PC-3 (cell line): ENCODE measurements around the gene KMT2A. TPM values are rescaled to one million over a fixed set of nuclear protein-coding genes. Genes with fewer than 3 reads are reported as not detected.

ENCODE experiments used
- ATAC-seq: fragments of 200-7000 bp; cut with Tn5 transposase; 2 replicates; pipeline ENCODE4 v1.9.1; 2020; ENCODE audit warnings: mild to moderate bottlenecking, moderate library complexity
- BruUV-seq: library from RNA; stranded (reverse); fragments of 400-500 nt; replicated peaks from 2 replicates; lab custom pipeline; 2021; lab: Mats Ljungman, UMichigan
- CTCF ChIA-PET: fragments of 300-600 bp; sonication (Branson Sonifier 250); formaldehyde crosslinking; loops from one replicate; lab custom pipeline; 2022; ENCODE audit warnings: antibody characterized with exemption; lab: Charles Lee
- POLR2A ChIA-PET: fragments of 300-600 bp; sonication (Branson Sonifier 250); formaldehyde crosslinking; loops from one replicate; lab custom pipeline; 2022; ENCODE audit warnings: antibody characterized with exemption; ENCODE audit not compliant: unreplicated experiment; lab: Charles Lee
- DNase-seq: peaks from one replicate; pipeline ENCODE4 v3.0.0-alpha.2; 2015
- H2AFZ ChIP-seq: fragments of 300-600 bp; sonication (generic); 2 replicates; pipeline ENCODE4 v1.6.0; 2016; ENCODE audit warnings: antibody characterized with exemption, low read length
- H3F3A ChIP-seq: fragments of 300-600 bp; sonication (generic); one replicate; pipeline ENCODE4 v1.6.0; 2017; ENCODE audit warnings: antibody characterized with exemption, low read length, control low read depth, mild to moderate bottlenecking; ENCODE audit not compliant: unreplicated experiment
- H3K27ac ChIP-seq: fragments of 300-600 bp; sonication (generic); 2 replicates; pipeline ENCODE4 v1.5.1; 2016; ENCODE audit warnings: mild to moderate bottlenecking, low read length
- H3K27me3 ChIP-seq: fragments of 300-600 bp; sonication (generic); 2 replicates; pipeline ENCODE4 v1.6.1; 2016; ENCODE audit warnings: low read length, mixed read lengths
- H3K36me3 ChIP-seq: fragments of 300-600 bp; sonication (generic); 2 replicates; pipeline ENCODE4 v1.6.1; 2016; ENCODE audit warnings: low read depth, mixed run types, low read length, mixed read lengths
- H3K4me1 ChIP-seq: fragments of 300-600 bp; sonication (generic); 2 replicates; pipeline ENCODE4 v1.5.1; 2016; ENCODE audit warnings: low read length; ENCODE audit not compliant: insufficient read depth
- H3K4me2 ChIP-seq: fragments of 300-600 bp; sonication (generic); 2 replicates; pipeline ENCODE4 v1.6.0; 2016; ENCODE audit warnings: low read length
- H3K4me3 ChIP-seq: fragments of 300-600 bp; sonication (generic); 2 replicates; pipeline ENCODE4 v1.5.1; 2016; ENCODE audit warnings: mild to moderate bottlenecking, low read length, mixed read lengths
- H3K79me2 ChIP-seq: fragments of 300-600 bp; sonication (generic); 2 replicates; pipeline ENCODE4 v1.6.1; 2017; ENCODE audit warnings: low read length, mixed read lengths
- H3K9ac ChIP-seq: fragments of 300-600 bp; sonication (generic); 2 replicates; pipeline ENCODE4 v1.6.0; 2016; ENCODE audit warnings: mild to moderate bottlenecking, low read length
- H3K9me2 ChIP-seq: fragments of 300-600 bp; sonication (generic); replicated peaks from 2 replicates; pipeline ENCODE4 v1.6.1; 2016; ENCODE audit warnings: mixed run types, low read length, mixed read lengths
- H3K9me3 ChIP-seq: fragments of 300-600 bp; sonication (generic); 2 replicates; pipeline ENCODE4 v1.6.1; 2016; ENCODE audit warnings: low read length, mixed read lengths
- H4K20me1 ChIP-seq: fragments of 300-600 bp; sonication (generic); 2 replicates; pipeline ENCODE4 v1.6.1; 2016; ENCODE audit warnings: low read length, mixed read lengths
- EZH2 ChIP-seq: fragments of 300-600 bp; sonication (generic); IDR thresholded peaks from one replicate; pipeline ENCODE4 v1.6.1; 2017; ENCODE audit warnings: antibody characterized with exemption, mild to moderate bottlenecking, low read length; ENCODE audit not compliant: unreplicated experiment
- EZH2phosphoT487 ChIP-seq: fragments of 300-600 bp; sonication (generic); IDR thresholded peaks from 2 replicates; pipeline ENCODE4 v1.6.1; 2018; ENCODE audit warnings: mild to moderate bottlenecking, antibody characterized with exemption, low read length, borderline replicate concordance
- intact Hi-C: fragments of 100-400 bp; cut with micrococcal nuclease; formaldehyde crosslinking; loops from 2 replicates; pipeline ENCODE4 v1.9.0; 2023
- total RNA-seq: library from RNA; depleted of rRNA; stranded (reverse); fragments of >200 nt; gene quantifications from 2 replicates; pipeline ENCODE4 v1.2.3, GENCODE V29; 2014
- TF ChIP-seq, protein P1 (sequence below): fragments of 300-600 bp; sonication (generic); conservative IDR thresholded peaks from 2 replicates; pipeline ENCODE4 v1.5.1; 2017; ENCODE audit warnings: antibody characterized with exemption, low read depth, mild to moderate bottlenecking, low read length

The KMT2A gene
- total RNA-seq, 1 experiment from 2014 or later, result 35.3 TPM

DNA sequence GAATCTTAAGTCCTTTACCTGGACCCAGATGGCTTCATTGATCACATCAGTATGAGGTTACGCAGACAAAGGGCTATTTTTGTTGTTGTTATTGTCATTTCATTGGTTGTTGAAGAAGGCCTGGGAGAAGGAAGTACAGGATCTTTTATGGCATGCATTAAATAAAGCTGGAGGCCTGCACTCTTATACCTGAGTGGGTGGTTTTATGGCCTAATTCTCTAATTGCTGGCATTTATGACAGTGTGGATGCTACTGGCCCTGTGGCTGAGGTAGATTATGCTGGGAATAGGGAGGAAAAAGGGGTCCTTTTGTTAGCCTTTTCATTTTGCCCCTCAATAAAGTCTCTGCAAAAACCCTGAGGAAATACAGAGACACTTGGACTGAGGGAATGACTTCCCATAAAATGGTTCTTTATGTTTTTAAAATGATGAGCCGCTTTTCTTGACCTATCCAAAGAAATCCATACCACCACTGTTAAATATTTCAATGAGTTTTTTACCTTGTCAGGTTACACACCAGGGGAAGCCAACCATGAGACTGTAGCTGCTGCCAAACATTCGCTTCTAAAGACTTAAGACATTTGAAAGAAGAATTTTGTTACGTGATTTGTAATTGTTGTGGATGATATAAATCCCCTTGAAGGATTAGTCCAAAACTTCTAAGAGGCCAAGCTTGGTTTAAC lies 6.8 kb downstream of the KMT2A start:
- no peak for ATAC-seq
- Histone ChIP-seq H3K79me2 (peaks cover 99% of the 10 kb centered on the region), H3K4me1 (peaks cover 26% of the 10 kb centered on the region), H4K20me1 (peaks cover 55% of the 10 kb centered on the region), H3K27me3 (no peaks in the 10 kb centered on the region), H3K27ac (no peak overlapping the region), H3K36me3 (peaks cover 10% of the 10 kb centered on the region; the same call in 1 of the 2 replicates), H3K9me3 (no peaks in the 10 kb centered on the region), H3K9me2 (no peaks in the 10 kb centered on the region), H3K4me2 (no peak overlapping the region), H3F3A (no peaks in the 10 kb centered on the region), H3K4me3 (no peak overlapping the region), H2AFZ (no peak overlapping the region), H3K9ac (no peak overlapping the region)
- CTCF ChIA-PET, result no interaction called here
- intact Hi-C loops, result no loop called here
- POLR2A ChIA-PET, result no interaction called here
- no peak for TF ChIP-seq EZH2
- TF ChIP-seq EZH2phosphoT487, result no peak
- TF ChIP-seq, protein P1, sequence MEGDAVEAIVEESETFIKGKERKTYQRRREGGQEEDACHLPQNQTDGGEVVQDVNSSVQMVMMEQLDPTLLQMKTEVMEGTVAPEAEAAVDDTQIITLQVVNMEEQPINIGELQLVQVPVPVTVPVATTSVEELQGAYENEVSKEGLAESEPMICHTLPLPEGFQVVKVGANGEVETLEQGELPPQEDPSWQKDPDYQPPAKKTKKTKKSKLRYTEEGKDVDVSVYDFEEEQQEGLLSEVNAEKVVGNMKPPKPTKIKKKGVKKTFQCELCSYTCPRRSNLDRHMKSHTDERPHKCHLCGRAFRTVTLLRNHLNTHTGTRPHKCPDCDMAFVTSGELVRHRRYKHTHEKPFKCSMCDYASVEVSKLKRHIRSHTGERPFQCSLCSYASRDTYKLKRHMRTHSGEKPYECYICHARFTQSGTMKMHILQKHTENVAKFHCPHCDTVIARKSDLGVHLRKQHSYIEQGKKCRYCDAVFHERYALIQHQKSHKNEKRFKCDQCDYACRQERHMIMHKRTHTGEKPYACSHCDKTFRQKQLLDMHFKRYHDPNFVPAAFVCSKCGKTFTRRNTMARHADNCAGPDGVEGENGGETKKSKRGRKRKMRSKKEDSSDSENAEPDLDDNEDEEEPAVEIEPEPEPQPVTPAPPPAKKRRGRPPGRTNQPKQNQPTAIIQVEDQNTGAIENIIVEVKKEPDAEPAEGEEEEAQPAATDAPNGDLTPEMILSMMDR, result no peak
- DNase-seq, result no peak
- BruUV-seq, result no TSS peak

DNA sequence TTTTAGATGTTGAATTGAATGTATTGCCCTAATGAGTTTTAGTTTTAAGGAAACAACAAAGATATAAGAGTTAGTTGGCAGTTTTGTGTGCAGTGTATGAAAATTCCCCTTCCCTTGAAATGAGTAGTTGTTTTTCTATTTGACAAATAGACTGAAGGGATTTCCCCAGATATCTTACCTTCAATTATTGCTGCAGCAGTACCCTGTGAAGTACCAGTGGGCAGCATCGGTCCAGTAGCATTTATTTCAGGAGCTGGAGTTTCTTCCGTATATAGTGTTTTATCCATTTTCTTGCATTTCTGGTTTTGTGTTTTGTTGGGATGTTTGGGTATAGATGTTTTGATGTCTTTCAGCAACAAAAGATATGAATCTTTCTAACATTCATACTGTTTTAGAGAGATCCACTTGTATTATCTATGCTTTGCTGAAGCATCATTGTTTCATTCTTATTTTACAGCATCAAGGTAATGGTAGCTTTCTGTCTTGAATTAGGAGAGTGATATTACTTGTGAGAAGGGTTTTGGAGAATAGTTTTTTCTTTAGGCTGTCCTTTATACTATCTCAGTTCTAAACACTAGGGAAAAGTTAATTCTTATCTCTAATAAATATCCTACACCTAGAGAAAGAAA lies 7.4 kb downstream of the KMT2A start:
- Histone ChIP-seq H3K4me3 (no peak overlapping the region), H2AFZ (no peak overlapping the region), H3K9ac (no peak overlapping the region), H3K79me2 (peaks cover 99% of the 10 kb centered on the region), H4K20me1 (peaks cover 50% of the 10 kb centered on the region), H3K9me2 (no peaks in the 10 kb centered on the region), H3K36me3 (peaks cover 10% of the 10 kb centered on the region; the same call in 1 of the 2 replicates), H3K27me3 (no peaks in the 10 kb centered on the region), H3K4me2 (no peak overlapping the region), H3K4me1 (peaks cover 25% of the 10 kb centered on the region), H3K27ac (no peak overlapping the region), H3K9me3 (no peaks in the 10 kb centered on the region), H3F3A (no peaks in the 10 kb centered on the region)
- intact Hi-C loops, result no loop called here
- no TSS peak for BruUV-seq
- TF ChIP-seq, protein P1, result no peak
- no peak for TF ChIP-seq EZH2phosphoT487
- ATAC-seq (no peak), DNase-seq (no peak)
- POLR2A ChIA-PET, result no interaction called here
- CTCF ChIA-PET, result no interaction called here

DNA sequence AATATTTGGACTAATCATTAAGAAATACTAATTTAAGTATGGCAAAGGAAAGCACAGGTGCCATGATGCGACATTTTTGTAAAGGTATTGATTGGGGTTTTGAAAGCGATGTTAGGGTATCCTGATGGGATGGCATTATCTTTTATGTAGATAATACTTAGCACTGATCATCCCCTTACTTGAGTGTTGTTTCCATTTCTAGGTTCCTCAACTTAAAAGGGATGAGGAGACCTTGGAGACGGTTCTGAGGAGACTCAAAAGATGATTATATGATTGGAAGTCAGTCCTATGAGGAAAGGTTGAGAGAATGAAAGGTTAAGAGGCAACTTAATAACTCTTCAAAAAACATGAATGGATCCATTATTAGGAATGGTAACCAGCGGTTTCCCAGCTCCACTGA lies 11.1 kb downstream of the KMT2A start:
- Histone ChIP-seq H4K20me1 (peaks cover 13% of the 10 kb centered on the region), H3K36me3 (peaks cover 10% of the 10 kb centered on the region; the same call in 1 of the 2 replicates), H3F3A (no peaks in the 10 kb centered on the region), H3K4me2 (no peak overlapping the region), H3K79me2 (peaks cover 95% of the 10 kb centered on the region), H3K27me3 (no peaks in the 10 kb centered on the region), H3K4me3 (no peak overlapping the region), H3K9me3 (no peaks in the 10 kb centered on the region), H3K9ac (no peak overlapping the region), H2AFZ (no peak overlapping the region), H3K4me1 (peaks cover under 1% of the 10 kb centered on the region; the same call in 1 of the 2 replicates), H3K27ac (no peak overlapping the region), H3K9me2 (no peaks in the 10 kb centered on the region)
- BruUV-seq, result no TSS peak
- intact Hi-C loops, result no loop called here
- ATAC-seq (no peak), DNase-seq (no peak)
- CTCF ChIA-PET, result no interaction called here
- POLR2A ChIA-PET, result no interaction called here
- TF ChIP-seq, protein P1, result no peak
- no peak for TF ChIP-seq EZH2phosphoT487
- TF ChIP-seq EZH2, result no peak
